MCF 10A (cell line): ENCODE data around the gene TXK. TPM values are rescaled to one million over a fixed set of nuclear protein-coding genes. Genes with fewer than 3 reads are reported as not detected.

Experiments used
- BruUV-seq: library from RNA; stranded (reverse); fragments of 400-500 nt; replicated peaks from 2 replicates; lab custom pipeline; 2021; lab: Mats Ljungman, UMichigan
- CTCF ChIA-PET: fragments of 300-600 bp; sonication (Branson Sonifier 250); formaldehyde crosslinking; extraction: SDS; loops from one replicate; lab custom pipeline; 2021; ENCODE audit warnings: antibody characterized with exemption, inconsistent platforms; lab: Yijun Ruan, JAX
- POLR2A ChIA-PET: fragments of 300-600, 350-650 bp; sonication (Branson Sonifier 250); formaldehyde crosslinking; extraction: SDS; loops from one replicate; lab custom pipeline; 2020; ENCODE audit warnings: antibody characterized with exemption, inconsistent platforms; lab: Yijun Ruan, JAX
- DNase-seq: peaks from one replicate; pipeline ENCODE4 v3.0.0-alpha.2; 2018; ENCODE audit not compliant: unreplicated experiment
- H3K27ac Mint-ChIP-seq: one replicate; pipeline ENCODE4 v1.8.0; 2022; ENCODE audit warnings: mild to moderate bottlenecking, low read depth, mixed read lengths; ENCODE audit not compliant: unreplicated experiment
- H3K27me3 Mint-ChIP-seq: one replicate; pipeline ENCODE4 v1.8.0; 2022; ENCODE audit warnings: mixed read lengths; ENCODE audit not compliant: insufficient read depth, unreplicated experiment
- H3K36me3 Mint-ChIP-seq: one replicate; pipeline ENCODE4 v1.8.0; 2022; ENCODE audit warnings: mild to moderate bottlenecking, moderate library complexity, mixed read lengths; ENCODE audit not compliant: insufficient read depth, unreplicated experiment
- H3K4me1 Mint-ChIP-seq: one replicate; pipeline ENCODE4 v1.8.0; 2022; ENCODE audit warnings: mixed read lengths; ENCODE audit not compliant: insufficient read depth, unreplicated experiment
- H3K4me3 Mint-ChIP-seq: one replicate; pipeline ENCODE4 v1.8.0; 2022; ENCODE audit warnings: mild to moderate bottlenecking, moderate library complexity, mixed read lengths; ENCODE audit not compliant: unreplicated experiment
- H3K9me3 Mint-ChIP-seq: one replicate; pipeline ENCODE4 v1.8.0; 2022; ENCODE audit warnings: mixed read lengths; ENCODE audit not compliant: unreplicated experiment
- intact Hi-C: fragments of 100-400 bp; cut with micrococcal nuclease; formaldehyde crosslinking; loops from 2 replicates; pipeline ENCODE4 v1.14.1; 2022
- total RNA-seq: library from RNA; stranded (reverse); gene quantifications from 2 replicates; pipeline ENCODE4 v1.2.3, GENCODE V29; 2022
- TF ChIP-seq, protein P1 (sequence below): fragments of 200-600 bp; IDR thresholded peaks from one replicate; pipeline ENCODE4 v1.8.0; 2022; ENCODE audit warnings: antibody characterized with exemption, mild to moderate bottlenecking; ENCODE audit not compliant: unreplicated experiment

Gene TXK
- total RNA-seq, 1 experiment from 2014 or later = not detected

DNA sequence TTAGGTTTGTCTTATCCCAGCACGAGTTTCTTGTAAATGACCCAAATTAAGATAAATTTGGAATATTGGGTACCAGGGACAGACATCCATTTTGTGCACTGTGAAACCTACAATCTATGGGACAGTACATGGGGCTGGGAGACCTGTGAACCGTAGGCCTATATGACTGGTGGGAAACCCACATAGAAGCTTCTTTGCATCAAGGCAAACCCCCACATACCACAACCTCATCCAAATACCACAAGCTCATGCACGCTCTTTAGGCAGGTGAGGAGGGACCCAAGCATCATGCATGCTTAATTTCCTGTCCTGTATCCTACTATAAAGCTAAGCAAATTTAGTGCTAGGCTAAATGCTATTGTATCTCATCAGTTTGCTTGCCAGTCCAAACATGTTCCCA lies 69.7 kb downstream of the TXK start:
- H3K4me1 Mint-ChIP-seq = no peaks in the 10 kb centered on the region
- BruUV-seq = no TSS peak
- CTCF ChIA-PET = interaction anchor here (0.7 to 1.7 kb wide), 4 partner anchors 15 to 402 kb away, joined by 3 to 5 read pairs (median 4); no protein-coding TSS in a partner anchor

DNA sequence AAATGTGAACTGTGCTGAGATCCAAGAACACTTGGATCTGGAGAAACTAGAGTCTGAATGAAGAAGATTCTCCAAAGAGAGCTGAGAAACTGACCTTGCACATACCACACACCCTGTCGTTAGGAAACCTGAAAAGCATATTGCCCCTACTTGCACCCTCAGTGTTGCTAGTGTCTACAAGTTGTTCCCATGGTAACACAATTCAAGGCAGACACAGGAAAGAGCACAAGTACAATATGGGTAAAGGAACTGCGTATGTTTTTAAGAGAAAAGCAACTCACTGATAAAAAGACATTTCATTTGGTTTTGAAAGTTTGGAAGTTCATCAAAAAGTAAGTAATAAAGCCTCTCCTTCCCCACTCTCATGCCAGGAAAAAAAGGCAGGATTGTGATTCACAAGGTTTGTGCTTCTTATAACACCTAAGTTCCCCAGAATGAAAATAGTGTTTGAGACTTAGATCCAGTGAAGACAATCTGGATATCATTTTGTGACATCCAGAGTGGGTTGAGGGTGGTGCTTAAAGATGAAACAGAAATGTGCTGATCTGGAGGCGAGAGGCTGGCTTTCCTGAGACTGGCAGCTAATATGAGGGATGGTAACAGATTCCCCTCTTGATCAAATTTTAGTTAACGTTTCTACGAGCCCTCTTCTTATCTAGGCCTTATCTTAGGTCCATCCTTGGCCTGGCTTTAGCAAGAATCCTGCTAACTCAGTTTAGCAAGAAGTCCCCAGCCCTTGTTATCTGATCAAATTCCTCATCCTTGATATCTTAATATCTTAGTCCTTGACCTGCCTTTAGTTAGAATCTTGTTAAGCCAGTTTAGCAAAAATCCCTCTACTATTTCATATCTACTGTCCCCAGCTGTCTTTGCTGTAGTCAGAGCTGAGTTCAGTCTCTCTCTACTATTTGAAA lies 75.2 kb downstream of the TXK start:
- ChIA-PET POLR2A (no interaction called here), CTCF (interaction anchor here (0.6 to 0.8 kb wide), 2 partner anchors 28 to 129 kb away, joined by 3 read pairs; no protein-coding TSS in a partner anchor)
- DNase-seq = no peak
- Mint-ChIP-seq H3K36me3 (peaks cover 6% of the 10 kb centered on the region), H3K4me3 (no peak overlapping the region), H3K4me1 (no peaks in the 10 kb centered on the region), H3K9me3 (peaks cover 8% of the 10 kb centered on the region), H3K27me3 (no peaks in the 10 kb centered on the region), H3K27ac (no peak overlapping the region)
- no TSS peak for BruUV-seq
- intact Hi-C loops = no loop called here
- TF ChIP-seq, protein P1, sequence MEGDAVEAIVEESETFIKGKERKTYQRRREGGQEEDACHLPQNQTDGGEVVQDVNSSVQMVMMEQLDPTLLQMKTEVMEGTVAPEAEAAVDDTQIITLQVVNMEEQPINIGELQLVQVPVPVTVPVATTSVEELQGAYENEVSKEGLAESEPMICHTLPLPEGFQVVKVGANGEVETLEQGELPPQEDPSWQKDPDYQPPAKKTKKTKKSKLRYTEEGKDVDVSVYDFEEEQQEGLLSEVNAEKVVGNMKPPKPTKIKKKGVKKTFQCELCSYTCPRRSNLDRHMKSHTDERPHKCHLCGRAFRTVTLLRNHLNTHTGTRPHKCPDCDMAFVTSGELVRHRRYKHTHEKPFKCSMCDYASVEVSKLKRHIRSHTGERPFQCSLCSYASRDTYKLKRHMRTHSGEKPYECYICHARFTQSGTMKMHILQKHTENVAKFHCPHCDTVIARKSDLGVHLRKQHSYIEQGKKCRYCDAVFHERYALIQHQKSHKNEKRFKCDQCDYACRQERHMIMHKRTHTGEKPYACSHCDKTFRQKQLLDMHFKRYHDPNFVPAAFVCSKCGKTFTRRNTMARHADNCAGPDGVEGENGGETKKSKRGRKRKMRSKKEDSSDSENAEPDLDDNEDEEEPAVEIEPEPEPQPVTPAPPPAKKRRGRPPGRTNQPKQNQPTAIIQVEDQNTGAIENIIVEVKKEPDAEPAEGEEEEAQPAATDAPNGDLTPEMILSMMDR = no peak

More for the DNA sequence above, 69.7 kb downstream of the TXK start:
- Mint-ChIP-seq H3K27me3 (no peaks in the 10 kb centered on the region), H3K36me3 (no peaks in the 10 kb centered on the region), H3K9me3 (peaks cover 8% of the 10 kb centered on the region), H3K4me3 (no peak overlapping the region), H3K27ac (no peak overlapping the region)
- intact Hi-C loops = no loop called here
- no peak for DNase-seq
- TF ChIP-seq, protein P1 = no peak
- POLR2A ChIA-PET = no interaction called here

DNA sequence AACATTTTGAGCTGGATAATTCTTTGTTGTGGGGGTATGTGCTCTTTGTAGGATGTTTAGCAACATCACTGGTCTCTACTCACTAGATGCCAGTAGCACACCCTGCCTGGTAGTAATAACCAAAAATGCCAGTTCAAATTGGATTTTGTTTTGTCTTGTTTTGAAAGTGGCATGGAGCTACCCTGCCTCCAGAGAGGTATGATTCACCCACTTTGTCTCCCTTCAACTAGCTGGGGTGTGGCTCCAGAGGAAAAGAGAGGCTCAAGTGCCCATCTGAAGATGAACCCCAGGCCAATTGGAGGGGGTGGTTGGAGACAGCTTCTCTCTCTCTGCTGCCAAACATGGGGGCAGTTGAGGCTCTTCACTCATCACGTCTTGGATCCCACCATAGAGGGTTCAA lies 83.0 kb downstream of the TXK start:
- DNase-seq = no peak
- TF ChIP-seq, protein P1 = no peak
- no TSS peak for BruUV-seq
- Mint-ChIP-seq H3K4me1 (no peaks in the 10 kb centered on the region), H3K27me3 (no peaks in the 10 kb centered on the region), H3K9me3 (no peaks in the 10 kb centered on the region), H3K36me3 (peaks cover 7% of the 10 kb centered on the region), H3K4me3 (no peak overlapping the region), H3K27ac (no peak overlapping the region)
- CTCF ChIA-PET = interaction anchor here (0.7 to 1.7 kb wide), 4 partner anchors 9 to 59 kb away, joined by 3 to 9 read pairs (median 6); no protein-coding TSS in a partner anchor
- intact Hi-C loops = no loop called here
- POLR2A ChIA-PET = no interaction called here

DNA sequence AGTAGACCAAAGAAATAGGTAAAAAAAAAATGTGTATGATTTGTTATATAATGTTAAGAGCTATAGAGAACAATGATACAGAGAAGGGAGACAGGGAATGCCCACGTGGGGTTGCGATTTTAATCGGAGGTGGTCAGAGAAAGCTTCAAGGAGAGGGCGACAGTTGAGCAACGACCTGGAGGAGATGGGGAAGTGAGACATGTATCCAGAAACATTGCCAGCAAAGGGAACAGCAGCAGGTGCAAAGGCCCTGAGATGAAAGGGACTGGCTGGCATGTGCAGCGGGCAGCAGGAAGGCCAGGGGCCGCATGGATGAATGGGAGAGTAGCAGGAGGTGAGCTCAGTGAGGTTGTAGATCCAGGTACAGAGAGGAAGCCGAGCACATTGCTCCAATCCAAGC lies 84.6 kb downstream of the TXK start:
- BruUV-seq = no TSS peak
- intact Hi-C loops = no loop called here
- Mint-ChIP-seq H3K27me3 (no peaks in the 10 kb centered on the region), H3K27ac (no peak overlapping the region), H3K36me3 (peaks cover 7% of the 10 kb centered on the region), H3K9me3 (no peaks in the 10 kb centered on the region), H3K4me3 (no peak overlapping the region), H3K4me1 (no peaks in the 10 kb centered on the region)
- no peak for DNase-seq
- POLR2A ChIA-PET = no interaction called here
- TF ChIP-seq, protein P1 = no peak
- CTCF ChIA-PET = interaction anchor here (1.0 to 2.0 kb wide), 4 partner anchors 9 to 40 kb away, joined by 3 to 10 read pairs (median 6); no protein-coding TSS in a partner anchor
